Measurements from ENCODE around the gene KNG1. TPM values are rescaled to one million over a fixed set of nuclear protein-coding genes. Genes with fewer than 3 reads are reported as not detected.

KNG1 gene
- total RNA-seq, 1 donor: not detected

DNA sequence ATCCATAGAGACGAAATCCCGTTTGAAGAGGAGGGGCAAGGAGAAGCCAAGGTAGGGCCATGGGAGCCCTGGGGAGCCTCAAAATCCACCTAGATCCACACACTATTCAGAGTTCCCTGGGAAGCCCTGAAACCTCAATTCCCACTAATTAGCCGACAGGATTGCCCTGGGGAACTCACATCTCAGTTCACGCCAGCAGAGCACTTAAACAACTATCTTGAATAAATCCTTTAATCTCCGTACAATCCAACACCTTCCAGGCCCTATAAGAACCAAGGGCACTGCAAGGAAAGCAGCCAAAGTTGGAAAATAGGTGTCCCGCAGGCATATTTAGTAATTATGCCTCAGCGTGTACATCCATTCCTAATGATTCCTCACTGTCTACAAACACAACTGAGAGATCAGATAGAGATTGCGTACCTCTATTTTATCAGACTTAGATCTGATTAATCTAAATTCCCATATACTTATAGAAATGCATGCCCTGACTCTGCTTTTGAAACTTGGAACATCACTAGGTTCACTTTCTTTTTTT is 40.6 kb downstream of the KNG1 start:
- DNase-seq (ENCODE audit: low read depth): no peak
- no peak overlapping the region for H3K4me3 ChIP-seq (ENCODE audit: low read depth, low read length)
- TF ChIP-seq CTCF (IDR thresholded peaks at IDR 0.05; ENCODE audit: insufficient read depth, low read length): no peak

DNA sequence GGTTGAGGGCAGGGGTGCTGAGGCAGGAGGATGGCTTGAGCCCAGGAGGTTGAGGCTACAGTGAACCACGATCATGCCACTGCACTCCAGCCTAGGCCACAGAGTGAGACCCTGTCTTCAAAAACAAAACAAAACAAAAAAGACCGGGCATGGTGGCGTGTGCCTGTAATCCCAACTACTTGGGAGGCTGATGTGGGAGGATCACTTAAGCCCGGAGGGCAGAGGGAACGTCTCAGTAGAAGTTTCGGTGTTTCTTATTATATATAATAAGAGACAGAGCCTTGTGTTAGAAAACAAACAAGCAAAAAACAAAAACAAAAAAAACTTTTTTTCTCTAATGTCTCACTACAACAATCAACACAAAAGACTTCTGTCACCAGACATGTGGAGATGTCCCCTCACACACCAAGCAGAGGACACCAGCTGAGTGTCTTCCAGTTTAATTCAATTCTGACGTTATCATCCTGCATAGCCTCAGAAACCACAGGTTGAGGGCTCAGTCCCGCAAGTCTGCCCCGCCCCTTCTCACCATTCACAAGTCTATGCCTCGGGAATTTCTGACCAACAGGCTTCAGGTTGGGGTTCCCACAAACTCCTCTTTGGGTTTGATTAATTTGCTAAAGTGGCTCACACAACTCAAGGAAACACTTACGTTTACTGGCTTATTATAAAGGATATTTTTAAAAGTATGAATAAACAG is 42.2 kb downstream of the KNG1 start:
- TF ChIP-seq CTCF (IDR thresholded peaks at IDR 0.05; ENCODE audit: insufficient read depth, low read length): no peak
- no peak overlapping the region for H3K4me3 ChIP-seq (ENCODE audit: low read depth, low read length)
- DNase-seq (ENCODE audit: low read depth): no peak

GRCh38 chr3:186760141-186760833 is 43.1 kb downstream of the KNG1 start:
- no peak for TF ChIP-seq CTCF (IDR thresholded peaks at IDR 0.05; ENCODE audit: insufficient read depth, low read length)
- no peak for DNase-seq (ENCODE audit: low read depth)
- no peak overlapping the region for H3K4me3 ChIP-seq (ENCODE audit: low read depth, low read length)

DNA sequence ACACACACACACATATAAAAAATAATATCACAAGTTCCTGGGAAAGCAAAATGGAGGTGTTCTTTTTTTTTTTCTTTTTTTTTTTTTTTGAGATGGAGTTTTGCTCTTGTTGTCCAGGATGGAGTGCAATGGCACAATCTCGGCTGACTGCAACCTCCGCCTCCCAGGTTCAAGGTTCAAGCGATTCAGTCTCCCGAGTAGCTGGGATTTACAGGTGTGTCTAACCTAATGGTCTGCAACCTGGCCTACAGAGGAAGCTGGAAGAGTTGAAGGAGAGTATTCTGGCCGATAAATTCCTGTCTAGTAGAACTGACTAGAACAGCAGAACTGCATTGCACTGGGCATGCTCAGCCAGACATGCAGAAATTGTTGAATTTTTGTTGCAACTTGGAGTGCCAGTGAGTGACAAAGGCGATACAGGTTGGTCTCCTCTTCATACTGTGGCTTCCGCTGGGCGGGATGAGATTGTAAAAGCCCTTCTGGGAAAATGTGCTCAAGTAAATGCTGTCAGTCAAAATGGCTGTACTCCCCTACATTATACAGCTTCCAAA is 43.8 kb downstream of the KNG1 start:
- TF ChIP-seq CTCF (IDR thresholded peaks at IDR 0.05; ENCODE audit: insufficient read depth, low read length): no peak
- no peak for DNase-seq (ENCODE audit: low read depth)
- no peak overlapping the region for H3K4me3 ChIP-seq (ENCODE audit: low read depth, low read length)

- TF ChIP-seq CTCF (IDR thresholded peaks at IDR 0.05; ENCODE audit: insufficient read depth, low read length): no peak
- peak; percentile 50 for DNase-seq (ENCODE audit: low read depth)
- peak overlapping the region; percentile 37 for H3K4me3 ChIP-seq (ENCODE audit: low read depth, low read length)
These were observed 55.1 kb downstream of the KNG1 start for GRCh38 chr3:186772281-186772694.

DNA sequence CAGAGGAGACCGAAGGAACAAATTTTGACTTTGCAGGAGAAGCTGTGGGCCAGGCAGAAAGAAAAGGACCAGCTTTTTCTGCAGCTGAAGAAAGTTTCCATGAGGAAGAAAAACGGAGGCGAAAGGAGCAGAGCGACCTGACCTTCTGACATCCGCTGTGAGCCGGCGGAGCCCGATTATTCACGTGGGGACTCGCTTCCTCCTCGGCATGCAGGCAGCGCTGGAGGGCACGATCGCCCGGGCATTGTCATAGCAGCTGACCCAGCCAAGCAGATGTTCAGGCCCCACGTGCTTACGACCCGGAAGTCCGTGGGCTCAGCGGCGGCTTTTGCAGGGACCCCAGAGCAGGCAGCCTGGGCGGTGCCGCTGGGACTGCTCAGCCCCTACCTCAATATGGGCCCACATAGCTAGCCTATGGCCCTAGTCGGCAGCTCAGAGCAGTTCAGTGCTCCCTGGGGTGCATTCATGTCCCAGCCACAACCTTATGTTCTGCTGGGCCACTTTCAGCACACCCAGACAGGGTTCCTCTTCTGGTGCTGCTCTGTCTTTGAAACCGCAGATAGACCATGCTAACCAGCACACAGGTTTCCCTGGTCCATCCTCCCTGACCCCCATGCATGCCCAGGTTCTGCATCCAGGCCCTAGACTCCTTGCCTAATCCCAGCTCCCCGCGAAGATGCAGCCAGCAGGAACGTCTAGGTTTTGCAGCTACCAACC is 55.7 kb downstream of the KNG1 start:
- peak; percentile 15 for DNase-seq (ENCODE audit: low read depth)
- H3K4me3 ChIP-seq (ENCODE audit: low read depth, low read length): peak overlapping the region; percentile 37

More for the DNA sequence above, 55.7 kb downstream of the KNG1 start:
- TF ChIP-seq CTCF (IDR thresholded peaks at IDR 0.05; ENCODE audit: insufficient read depth, low read length): no peak

Data from fibroblast of the aortic adventitia (primary cell).